Panc1 (cell line): ENCODE data around the gene SIPA1L2. TPM values are rescaled to one million over a fixed set of nuclear protein-coding genes. Genes with fewer than 3 reads are reported as not detected.

Experiments used
- ATAC-seq: fragments of 200-7000 bp; cut with Tn5 transposase; 2 replicates; pipeline ENCODE4 v1.9.1; 2020; ENCODE audit warnings: mild to moderate bottlenecking, moderate library complexity
- BruUV-seq: library from RNA; stranded (reverse); fragments of 400-500 nt; replicated peaks from 2 replicates; lab custom pipeline; 2021; lab: Mats Ljungman, UMichigan
- CTCF ChIA-PET: fragments of 300-600 bp; sonication (Branson Sonifier 250); formaldehyde crosslinking; loops from one replicate; lab custom pipeline; 2022; ENCODE audit warnings: antibody characterized with exemption; lab: Charles Lee
- POLR2A ChIA-PET: fragments of 300-600 bp; sonication (Branson Sonifier 250); formaldehyde crosslinking; loops from one replicate; lab custom pipeline; 2022; ENCODE audit warnings: antibody characterized with exemption; lab: Charles Lee
- DNase-seq: peaks from one replicate; pipeline ENCODE4 v3.0.0-alpha.2; 2010; ENCODE audit warnings: low read depth, low spot score
- H3K27ac ChIP-seq: 2 replicates; pipeline ENCODE4 v1.5.1; 2011; ENCODE audit warnings: mild to moderate bottlenecking, low read length, inconsistent platforms
- H3K27me3 ChIP-seq: fragments of 200-500 bp; sonication (Bioruptor generic); 2 replicates; pipeline ENCODE4 v1.6.0; 2014; ENCODE audit warnings: low read length, inconsistent platforms; ENCODE audit not compliant: control insufficient read depth, insufficient read depth
- H3K36me3 ChIP-seq: fragments of 200-500 bp; sonication (Bioruptor generic); 2 replicates; pipeline ENCODE4 v1.5.1; 2014; ENCODE audit warnings: inconsistent platforms, mild to moderate bottlenecking, low read length, moderate library complexity; ENCODE audit not compliant: control insufficient read depth, insufficient read depth
- H3K4me1 ChIP-seq: 2 replicates; pipeline ENCODE4 v1.5.1; 2011; ENCODE audit warnings: inconsistent platforms, mild to moderate bottlenecking, low read length, moderate library complexity; ENCODE audit not compliant: control insufficient read depth, insufficient read depth
- H3K4me3 ChIP-seq, 2 experiments: 2 replicates each; pipeline ENCODE4 v1.5.1; 2011 to 2012; ENCODE audit warnings: low read depth in 2 of 2, low read length in 2 of 2, mild to moderate bottlenecking in 2 of 2, inconsistent platforms in 1 of 2, moderate library complexity in 1 of 2
- H3K9me3 ChIP-seq: fragments of 200-500 bp; sonication (Bioruptor generic); 2 replicates; pipeline ENCODE4 v1.5.1; 2014; ENCODE audit warnings: low read depth, mild to moderate bottlenecking, inconsistent platforms, low read length, moderate library complexity; ENCODE audit not compliant: control insufficient read depth, insufficient read depth
- CTCF ChIP-seq: fragments of 450-650 bp; IDR thresholded peaks from 2 replicates; pipeline ENCODE4 v1.5.1; 2017; ENCODE audit warnings: mild to moderate bottlenecking
- POLR2AphosphoS5 ChIP-seq: IDR thresholded peaks from 2 replicates; pipeline ENCODE4 v1.6.1; 2012; ENCODE audit warnings: mild to moderate bottlenecking, low read depth, low read length, moderate library complexity
- SIN3A ChIP-seq: IDR thresholded peaks from 2 replicates; pipeline ENCODE4 v1.6.1; 2012; ENCODE audit warnings: low read depth, mild to moderate bottlenecking, low read length, moderate library complexity, borderline replicate concordance; ENCODE audit not compliant: insufficient read depth
- TCF7L2 ChIP-seq: IDR thresholded peaks from 2 replicates; pipeline ENCODE4 v1.6.1; 2011; ENCODE audit warnings: mild to moderate bottlenecking, low read depth, low read length, inconsistent platforms
- in situ Hi-C: cut with HindIII; loops from 2 replicates; pipeline ENCODE4 v1.10.0; 2016; ENCODE audit warnings: low sequenced_read_pairs, low pct_unique_long_range_greater_than_20kb
- intact Hi-C: fragments of 100-400 bp; cut with micrococcal nuclease; formaldehyde crosslinking; loops from one replicate; pipeline ENCODE4 v1.10.0; 2022; ENCODE audit not compliant: unreplicated experiment
- total RNA-seq: library from RNA; stranded (reverse); gene quantifications from one replicate; pipeline ENCODE4 v1.2.1, GENCODE V29; 2021; ENCODE audit not compliant: unreplicated experiment
- TF ChIP-seq, protein P1 (sequence below), 2 experiments: IDR thresholded peaks; 2 replicates each; pipeline ENCODE4 v1.6.1; 2011 to 2012; ENCODE audit warnings: low read depth in 2 of 2, control low read depth in 1 of 2, low read length in 1 of 2, mild to moderate bottlenecking in 1 of 2, moderate library complexity in 1 of 2; ENCODE audit not compliant: insufficient read depth in 1 of 2

The SIPA1L2 gene
- total RNA-seq, 1 experiment from 2014 or later = 5.2 TPM

- ATAC-seq (no peak), DNase-seq (no peak)
- ChIA-PET CTCF (interaction anchor here (0.6 kb wide), 1 partner anchor 143 kb away, joined by 3 read pairs; no protein-coding TSS in a partner anchor), POLR2A (no interaction called here)
- intact Hi-C loops (loop anchor here (10.0 kb wide), 1 partner anchor 122 kb away; no protein-coding TSS in a partner anchor), in situ Hi-C loops (no loop called here)
- H3K4me3 ChIP-seq = no peak overlapping the region
- H3K27me3 ChIP-seq = peaks cover 21% of the 10 kb centered on the region
- TF ChIP-seq CTCF = no peak
- no peak for TF ChIP-seq TCF7L2
- TF ChIP-seq, protein P1, sequence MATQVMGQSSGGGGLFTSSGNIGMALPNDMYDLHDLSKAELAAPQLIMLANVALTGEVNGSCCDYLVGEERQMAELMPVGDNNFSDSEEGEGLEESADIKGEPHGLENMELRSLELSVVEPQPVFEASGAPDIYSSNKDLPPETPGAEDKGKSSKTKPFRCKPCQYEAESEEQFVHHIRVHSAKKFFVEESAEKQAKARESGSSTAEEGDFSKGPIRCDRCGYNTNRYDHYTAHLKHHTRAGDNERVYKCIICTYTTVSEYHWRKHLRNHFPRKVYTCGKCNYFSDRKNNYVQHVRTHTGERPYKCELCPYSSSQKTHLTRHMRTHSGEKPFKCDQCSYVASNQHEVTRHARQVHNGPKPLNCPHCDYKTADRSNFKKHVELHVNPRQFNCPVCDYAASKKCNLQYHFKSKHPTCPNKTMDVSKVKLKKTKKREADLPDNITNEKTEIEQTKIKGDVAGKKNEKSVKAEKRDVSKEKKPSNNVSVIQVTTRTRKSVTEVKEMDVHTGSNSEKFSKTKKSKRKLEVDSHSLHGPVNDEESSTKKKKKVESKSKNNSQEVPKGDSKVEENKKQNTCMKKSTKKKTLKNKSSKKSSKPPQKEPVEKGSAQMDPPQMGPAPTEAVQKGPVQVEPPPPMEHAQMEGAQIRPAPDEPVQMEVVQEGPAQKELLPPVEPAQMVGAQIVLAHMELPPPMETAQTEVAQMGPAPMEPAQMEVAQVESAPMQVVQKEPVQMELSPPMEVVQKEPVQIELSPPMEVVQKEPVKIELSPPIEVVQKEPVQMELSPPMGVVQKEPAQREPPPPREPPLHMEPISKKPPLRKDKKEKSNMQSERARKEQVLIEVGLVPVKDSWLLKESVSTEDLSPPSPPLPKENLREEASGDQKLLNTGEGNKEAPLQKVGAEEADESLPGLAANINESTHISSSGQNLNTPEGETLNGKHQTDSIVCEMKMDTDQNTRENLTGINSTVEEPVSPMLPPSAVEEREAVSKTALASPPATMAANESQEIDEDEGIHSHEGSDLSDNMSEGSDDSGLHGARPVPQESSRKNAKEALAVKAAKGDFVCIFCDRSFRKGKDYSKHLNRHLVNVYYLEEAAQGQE (IDR thresholded peaks at IDR 0.05; ENCODE audit: insufficient read depth in 1 of 2, low read depth in 2 of 2, low read length in 1 of 2) = no peak
- TF ChIP-seq POLR2AphosphoS5 = no peak
- no peak for TF ChIP-seq SIN3A
- H3K36me3 ChIP-seq = no peaks in the 10 kb centered on the region; the same call in 1 of the 2 replicates
- H3K9me3 ChIP-seq = no peaks in the 10 kb centered on the region
- no peak overlapping the region for H3K27ac ChIP-seq
- BruUV-seq = no TSS peak
- H3K4me1 ChIP-seq = peaks cover 11% of the 10 kb centered on the region
These were observed 3.5 kb downstream of the SIPA1L2 start for GRCh38 chr1:232626452-232626851.

DNA sequence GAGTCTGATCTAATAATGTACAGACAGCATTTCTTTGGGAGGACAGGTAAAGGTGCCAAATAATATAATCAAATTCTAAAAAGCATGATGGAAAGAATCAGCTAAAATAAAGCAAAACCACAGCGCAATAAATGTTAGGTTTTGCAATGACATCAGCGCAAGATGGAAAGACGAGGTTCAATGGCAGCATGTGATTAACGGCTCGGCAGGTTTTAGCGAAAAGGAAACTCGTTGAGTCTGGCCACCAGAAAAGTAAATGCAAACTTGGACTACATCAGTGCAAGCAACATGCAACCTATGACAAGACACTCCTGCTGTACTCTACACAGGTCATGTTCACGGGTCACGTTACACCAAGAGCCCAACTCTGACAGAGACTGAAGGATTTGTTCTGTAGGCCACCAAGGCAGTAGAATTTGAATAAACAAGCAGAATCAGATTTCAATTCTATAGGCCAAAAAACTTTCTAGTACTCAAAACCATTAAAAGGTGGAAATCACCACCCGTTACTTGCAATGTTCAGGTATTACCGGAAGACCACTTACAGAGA lies 4.5 kb downstream of the SIPA1L2 start:
- DNase-seq (no peak), ATAC-seq (no peak)
- no peak overlapping the region for H3K4me3 ChIP-seq
- POLR2A ChIA-PET = no interaction called here
- CTCF ChIA-PET = no interaction called here
- H3K9me3 ChIP-seq = no peaks in the 10 kb centered on the region
- H3K27ac ChIP-seq = no peak overlapping the region
- no TSS peak for BruUV-seq
- TF ChIP-seq POLR2AphosphoS5 = no peak
- H3K27me3 ChIP-seq = peaks cover 17% of the 10 kb centered on the region
- in situ Hi-C loops (no loop called here), intact Hi-C loops (loop anchor here (10.0 kb wide), 1 partner anchor 121 kb away; no protein-coding TSS in a partner anchor)
- no peaks in the 10 kb centered on the region; the same call in 1 of the 2 replicates for H3K36me3 ChIP-seq
- H3K4me1 ChIP-seq = peaks cover 11% of the 10 kb centered on the region
